NCI-H345 (cell line): ENCODE data around the gene PSMB7.
A peak's percentile ranks its signal among the peaks of the same experiment; 100 is the strongest.

ENCODE experiments used
- DNase-seq: peaks from one replicate; lab custom pipeline; 2025; lab: John Stamatoyannopoulos, UW

The PSMB7 gene

DNA sequence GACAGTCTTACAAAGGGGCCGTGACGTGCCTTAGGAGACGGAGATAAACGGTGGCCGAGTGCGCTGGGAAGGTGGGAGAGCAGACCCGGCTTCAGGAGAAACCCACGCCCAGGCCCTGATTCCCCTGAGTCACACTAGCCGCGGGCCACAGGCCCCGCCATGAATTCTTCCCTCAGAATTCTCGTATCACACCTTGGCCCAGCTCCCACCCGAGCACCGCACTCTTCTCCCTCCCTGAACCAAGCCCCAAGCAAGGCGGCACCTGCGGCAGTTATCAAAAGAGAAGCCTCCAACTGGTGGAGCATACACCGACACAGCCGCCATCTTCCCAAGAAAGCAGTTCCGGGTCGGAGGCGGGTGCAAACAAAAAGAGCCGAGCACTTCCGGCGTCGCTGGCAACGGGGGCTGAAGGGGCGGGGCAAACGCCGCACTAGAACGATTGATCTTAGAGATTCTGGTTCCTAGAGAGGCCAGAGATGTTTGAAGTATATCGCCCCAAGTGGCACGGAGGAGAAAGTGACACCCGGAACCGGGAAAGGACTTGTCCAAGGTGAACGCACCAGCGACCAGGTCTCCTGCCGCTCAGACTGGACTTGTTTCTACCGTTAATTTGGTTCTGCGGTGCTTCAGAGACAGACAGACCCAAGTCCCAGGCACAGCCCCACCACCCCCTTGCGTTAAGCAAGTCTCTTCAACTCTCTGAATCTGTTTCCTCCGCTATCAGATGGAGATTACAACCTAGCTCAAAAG, at the start of gene PSMB7:
TSS of gene PSMB7 (minus strand) at position 341 of the 750 bp plus-strand sequence. CDS start at position 324, 17 bp downstream.
- DNase-seq = peak; percentile 98

DNA sequence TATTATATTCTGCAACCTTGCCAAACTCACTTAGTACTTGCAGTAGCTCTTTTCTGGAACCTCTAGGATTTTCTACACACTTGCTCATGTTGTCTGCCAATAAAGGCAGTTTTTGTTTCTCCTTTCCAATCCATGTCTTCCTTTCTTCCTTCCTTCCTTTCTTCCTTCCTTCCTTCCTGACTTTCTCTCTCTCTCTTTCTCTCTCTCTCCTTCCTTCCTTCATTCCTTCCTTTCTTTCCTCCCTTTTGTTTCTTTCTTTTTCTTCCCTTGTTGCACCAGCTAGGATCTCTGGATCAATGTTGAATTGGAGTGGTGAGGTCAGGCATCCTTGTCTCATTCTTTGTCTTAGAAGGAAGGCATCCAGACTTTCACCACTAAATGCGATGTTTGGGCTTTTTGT, 47.5 kb upstream of the PSMB7 start:
- DNase-seq = no peak

- no peak for DNase-seq
Measured at GRCh38 chr9:124458441-124458840, 43.2 kb upstream of the PSMB7 start.

DNA sequence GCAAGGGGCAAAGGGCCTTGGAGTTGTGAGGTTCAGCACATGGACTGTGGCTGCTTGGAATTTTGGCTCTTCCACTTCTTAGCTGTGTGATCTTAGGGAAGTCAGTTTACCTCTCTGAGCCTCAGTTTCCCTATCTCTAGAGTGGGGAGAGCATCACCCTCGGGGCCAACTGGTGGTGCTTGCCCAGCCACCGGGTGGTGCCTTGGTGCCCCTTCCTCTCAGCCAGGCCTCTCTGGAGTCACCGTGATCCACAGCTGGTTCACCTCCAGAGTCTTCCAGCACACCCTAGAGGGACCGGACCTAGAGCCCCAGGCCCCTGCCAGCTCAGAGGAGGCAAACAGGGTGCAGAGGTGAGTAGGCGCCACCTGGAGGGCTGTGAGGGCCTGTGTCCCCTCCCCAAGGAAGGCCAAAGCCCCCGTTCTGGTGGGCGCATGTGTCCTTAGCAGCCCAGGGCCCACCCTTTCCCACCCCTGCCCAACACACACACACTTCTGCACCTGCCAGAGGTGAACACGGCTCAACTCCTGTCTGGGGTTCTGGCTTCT, 42.7 kb upstream of the PSMB7 start:
- DNase-seq = no peak

GRCh38 chr9:124457079-124457886, 42.0 kb upstream of the PSMB7 start:
- no peak for DNase-seq

GRCh38 chr9:124456341-124457078, 41.3 kb upstream of the PSMB7 start:
- DNase-seq = no peak

GRCh38 chr9:124455820-124456219, 40.6 kb upstream of the PSMB7 start:
- DNase-seq = no peak

DNA sequence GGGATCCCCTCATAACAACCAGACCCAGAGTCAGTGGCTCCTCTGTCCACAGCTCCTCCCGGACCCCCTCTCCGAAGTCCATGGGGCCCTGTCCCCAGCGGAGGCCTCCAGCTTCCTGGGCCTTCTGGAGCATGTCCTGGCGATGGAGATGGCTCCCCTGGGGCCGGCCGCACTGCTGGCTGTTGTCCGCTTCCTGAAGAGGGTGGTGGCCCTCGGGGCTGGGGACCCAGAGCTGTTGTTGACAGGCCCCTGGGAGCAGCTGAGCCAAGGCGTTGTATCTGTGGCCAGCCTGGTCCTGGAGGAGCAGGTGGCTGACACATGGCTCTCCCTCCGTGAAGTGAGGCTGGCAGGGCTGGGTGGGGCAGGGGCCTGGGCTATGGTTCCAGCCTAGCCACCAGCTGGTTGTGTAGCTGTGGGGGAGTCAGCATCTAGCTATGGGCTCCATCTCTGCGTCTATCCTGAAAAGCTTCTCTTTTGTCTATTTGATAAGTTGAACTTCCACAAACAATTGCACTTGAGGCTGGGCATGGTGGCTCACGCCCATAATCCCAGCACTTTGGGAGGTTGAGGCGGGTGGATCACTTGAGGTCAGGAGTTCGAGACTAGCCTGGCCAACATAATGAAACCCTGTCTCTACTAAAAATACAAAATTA, 39.7 kb upstream of the PSMB7 start:
- DNase-seq = no peak

GRCh38 chr9:124454296-124454695, 39.1 kb upstream of the PSMB7 start:
- no peak for DNase-seq

DNA sequence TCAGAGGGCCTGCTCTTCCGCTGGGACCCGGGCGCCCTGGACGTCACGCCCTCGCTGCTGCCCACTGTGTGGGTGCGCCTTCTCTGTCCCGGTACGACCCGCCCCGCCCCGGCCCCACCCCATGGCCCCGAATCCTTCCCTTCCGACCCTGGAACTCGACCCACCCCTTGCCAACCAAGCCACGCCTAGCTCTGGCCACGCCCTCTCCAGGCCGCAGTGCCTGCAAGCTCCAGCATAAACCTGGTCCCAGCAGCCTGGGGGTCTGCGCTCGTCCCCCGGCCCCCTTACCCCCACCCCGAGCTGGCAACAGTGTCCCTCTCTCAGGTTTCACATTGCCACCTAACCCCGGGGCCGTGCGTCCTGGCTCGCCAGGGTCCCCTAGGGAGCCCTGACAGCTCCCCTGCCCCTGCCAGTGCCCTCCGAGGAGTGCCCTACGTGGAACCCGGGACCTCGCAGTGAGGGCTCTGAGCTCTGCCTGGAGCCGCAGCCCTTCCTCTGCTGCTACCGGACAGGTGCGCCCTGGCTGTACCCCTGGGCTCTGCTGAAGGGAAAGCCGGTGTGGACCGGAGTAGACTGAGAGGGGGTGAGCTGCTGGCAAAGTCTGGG, 38.4 kb upstream of the PSMB7 start:
- DNase-seq = no peak

DNA sequence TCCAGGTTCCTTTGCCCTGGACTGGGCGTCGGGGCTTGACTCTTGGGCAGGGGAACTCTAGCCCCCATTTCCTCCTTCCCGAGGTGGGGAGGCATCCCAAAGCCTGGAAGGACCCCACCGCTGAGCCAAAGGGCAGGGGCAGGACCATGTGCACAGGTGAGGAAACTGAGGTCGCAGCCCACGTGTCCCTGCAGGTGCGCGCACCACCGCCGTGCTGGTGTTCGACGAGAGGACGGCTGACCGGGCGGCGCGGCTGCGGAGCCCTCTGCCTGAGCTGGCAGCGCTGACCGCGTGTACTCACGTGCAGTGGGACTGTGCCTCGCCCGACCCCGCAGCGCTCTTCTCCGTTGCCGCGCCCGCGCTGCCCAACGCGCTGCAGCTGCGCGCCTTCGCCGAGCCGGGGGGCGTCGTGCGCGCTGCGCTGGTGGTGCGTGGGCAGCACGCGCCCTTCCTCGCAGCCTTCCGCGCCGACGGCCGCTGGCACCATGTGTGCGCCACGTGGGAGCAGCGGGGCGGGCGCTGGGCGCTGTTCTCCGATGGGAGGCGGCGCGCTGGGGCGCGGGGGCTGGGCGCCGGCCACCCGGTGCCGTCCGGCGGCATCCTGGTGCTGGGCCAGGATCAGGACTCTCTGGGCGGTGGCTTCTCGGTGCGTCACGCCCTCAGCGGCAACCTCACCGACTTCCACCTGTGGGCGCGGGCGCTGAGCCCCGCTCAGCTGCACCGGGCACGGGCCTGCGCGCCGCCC, 37.8 kb upstream of the PSMB7 start:
- DNase-seq = no peak

DNA sequence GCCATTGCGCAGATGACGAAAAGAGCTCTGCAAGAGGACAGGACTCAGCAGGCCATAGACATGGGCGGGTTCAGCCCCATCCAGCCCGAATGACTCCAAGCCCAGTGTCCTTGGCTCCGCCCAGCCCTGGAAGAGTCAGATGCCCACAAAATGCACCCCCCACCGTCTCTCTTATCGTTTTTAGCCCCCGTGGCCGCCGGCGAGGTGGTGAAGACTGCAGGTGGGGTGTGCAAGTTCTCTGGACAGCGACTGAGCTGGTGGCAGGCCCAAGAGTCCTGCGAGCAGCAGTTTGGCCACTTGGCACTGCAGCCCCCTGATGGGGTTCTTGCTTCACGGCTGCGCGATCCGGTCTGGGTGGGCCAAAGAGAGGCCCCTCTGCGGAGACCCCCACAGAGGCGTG, 37.1 kb upstream of the PSMB7 start:
- DNase-seq = no peak

DNA sequence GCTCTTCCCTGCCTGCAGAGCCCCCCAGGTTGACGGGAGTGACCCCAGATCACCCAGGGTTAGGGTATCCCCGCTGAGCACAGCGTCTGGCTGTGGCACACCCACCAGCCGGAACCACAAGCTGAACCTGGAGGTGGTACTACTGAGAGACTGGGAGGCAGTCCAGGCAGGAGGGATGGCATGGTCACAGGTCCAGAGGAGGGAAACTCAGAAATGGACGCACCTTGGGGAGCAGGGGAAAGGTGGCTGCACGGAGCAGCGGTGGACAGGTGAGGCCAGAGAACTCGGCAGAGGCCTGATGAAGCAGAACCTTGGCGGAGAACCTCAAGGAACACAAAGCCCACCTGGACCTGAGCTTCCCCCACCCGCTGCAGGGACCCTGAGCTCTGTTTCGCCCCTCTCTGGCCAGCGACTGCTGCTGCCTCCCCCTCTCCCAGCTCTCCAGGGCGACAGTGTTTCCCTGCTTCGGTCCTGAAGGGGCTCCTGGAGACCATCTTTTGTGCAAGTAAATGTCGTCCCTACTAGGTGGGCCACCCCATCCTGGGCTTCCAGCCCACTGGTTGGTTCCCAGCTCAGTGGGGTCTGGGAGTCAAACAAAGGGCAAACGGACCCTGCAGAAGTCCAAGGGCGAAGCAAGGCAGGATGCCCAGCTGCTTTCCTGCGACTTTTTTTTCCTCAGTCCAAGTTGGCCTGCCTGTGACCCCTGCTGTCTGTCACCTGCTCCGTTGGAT, 35.9 kb upstream of the PSMB7 start:
- no peak for DNase-seq

GRCh38 chr9:124450241-124450924, 35.1 kb upstream of the PSMB7 start, which contains the start of gene ADGRD2:
Gene ADGRD2 (plus strand): TSS chr9:124450451. CDS start chr9:124451667, 1,216 bp downstream.
- DNase-seq = peak; percentile 83

DNA sequence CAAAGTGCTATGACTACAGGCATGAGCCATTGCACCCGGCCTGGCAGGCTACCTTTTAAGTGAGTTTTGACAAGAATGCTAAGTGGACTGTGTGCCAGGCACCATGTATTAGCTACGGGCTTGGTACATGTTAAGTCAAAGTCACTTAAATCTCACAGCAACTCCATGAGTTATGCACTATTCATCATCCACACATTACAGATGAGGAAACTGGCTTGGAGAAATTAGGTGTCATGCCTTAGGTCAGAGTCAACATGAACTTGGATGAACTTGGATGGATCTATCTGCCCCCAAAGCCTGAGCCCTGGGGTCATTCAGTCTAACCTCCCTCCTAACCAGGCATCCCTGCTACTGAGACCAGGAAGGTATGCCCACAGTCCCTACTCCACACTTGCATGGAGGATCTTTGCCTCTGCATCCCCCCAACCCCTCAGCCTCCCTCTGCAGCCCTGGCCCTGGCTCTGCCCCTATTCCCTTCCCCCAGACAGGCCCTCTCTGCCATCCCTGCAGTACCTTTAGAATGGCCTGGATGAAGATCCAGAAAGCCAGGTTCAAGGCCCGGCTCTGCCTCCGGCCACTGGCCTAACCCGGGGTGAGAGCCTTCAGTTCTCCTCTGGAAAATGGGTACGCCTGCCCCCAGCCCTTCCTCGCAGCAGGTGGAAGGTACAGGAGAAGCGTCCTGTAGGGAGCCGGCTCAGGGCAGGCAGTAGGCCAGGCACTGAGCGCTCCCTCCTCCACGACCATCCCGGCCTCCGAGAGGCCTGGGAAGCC, 34.3 kb upstream of the PSMB7 start:
- DNase-seq = no peak

- DNase-seq = no peak
Measured at GRCh38 chr9:124448019-124448418, 32.8 kb upstream of the PSMB7 start.

- DNase-seq = no peak
Measured at GRCh38 chr9:124447297-124447661, 32.0 kb upstream of the PSMB7 start.

- DNase-seq = no peak
Measured at GRCh38 chr9:124444166-124444565, 28.9 kb upstream of the PSMB7 start.

GRCh38 chr9:124443625-124444024, 28.4 kb upstream of the PSMB7 start:
- DNase-seq = no peak
